Spleen (tissue), 11 donors: ENCODE data around the gene ST3GAL6. TPM values are rescaled to one million over a fixed set of nuclear protein-coding genes. Genes with fewer than 3 reads are reported as not detected.

ENCODE experiments used
- DNase-seq: peaks from one replicate; pipeline ENCODE4 v3.0.0-alpha.2; 2020
- H3K27ac ChIP-seq, 8 donors: fragments of 200-600 bp; sonication (generic) in 7 of 8; 1 replicate in 4 of 8; 2 replicates in 4 of 8; pipeline versions ENCODE4 v1.5.0 to v1.8.0; 2016 to 2021; ENCODE audit warnings: inconsistent platforms in 4 of 8, mild to moderate bottlenecking in 4 of 8, moderate library complexity in 1 of 8
- H3K27me3 ChIP-seq, 7 donors: fragments of 200-600 bp; sonication (generic) in 6 of 7; replicated peaks in 1 of 7; 1 replicate in 4 of 7; 2 replicates in 3 of 7; pipeline versions ENCODE4 v1.5.0 to v1.8.0; 2016 to 2021; ENCODE audit warnings: inconsistent platforms in 3 of 7, mild to moderate bottlenecking in 1 of 7
- H3K36me3 ChIP-seq, 6 donors: fragments of 200-600 bp; sonication (generic) in 5 of 6; 1 replicate in 4 of 6; 2 replicates in 2 of 6; pipeline versions ENCODE4 v1.5.0 to v1.8.0; 2016 to 2021; ENCODE audit warnings: inconsistent platforms in 2 of 6
- H3K4me1 ChIP-seq, 6 donors: fragments of 200-600 bp; sonication (generic) in 5 of 6; 1 replicate in 3 of 6; 2 replicates in 3 of 6; pipeline versions ENCODE4 v1.5.0 to v1.8.0; 2016 to 2021; ENCODE audit warnings: inconsistent platforms in 3 of 6
- H3K4me3 ChIP-seq, 8 donors: fragments of 200-600 bp; sonication (generic) in 7 of 8; 1 replicate in 4 of 8; 2 replicates in 4 of 8; pipeline versions ENCODE4 v1.5.0 to v1.8.0; 2016 to 2021; ENCODE audit warnings: inconsistent platforms in 4 of 8, mild to moderate bottlenecking in 4 of 8, moderate library complexity in 2 of 8
- H3K9me3 ChIP-seq, 8 donors: fragments of 200-600 bp; sonication (generic) in 7 of 8; 1 replicate in 4 of 8; 2 replicates in 4 of 8; pipeline versions ENCODE4 v1.5.0 to v1.8.0; 2016 to 2021; ENCODE audit warnings: inconsistent platforms in 4 of 8
- POLR2A ChIP-seq, 3 donors: fragments of 450-650 bp; IDR thresholded peaks; one replicate each; pipeline ENCODE4 v1.5.1; 2017; ENCODE audit warnings: antibody characterized with exemption in 3 of 3, mild to moderate bottlenecking in 1 of 3
- POLR2AphosphoS5 ChIP-seq, 3 donors: sonication (generic); formaldehyde crosslinking; IDR thresholded peaks; one replicate each; pipeline ENCODE4 v1.5.1; 2017; ENCODE audit warnings: antibody characterized with exemption in 3 of 3
- WGBS, 5 donors: extraction: QIAGEN DNeasy Blood & Tissue Kit in 3 of 5; methylation state at CpG; one replicate each; pipeline versions ENCODE4 v1.1.5 to v1.1.7; 2013 to 2018; 5-methylcytosine and 5-hydroxymethylcytosine counted together
- intact Hi-C: fragments of 100-400 bp; cut with DNase I; formaldehyde crosslinking; loops from one replicate; pipeline ENCODE4 v1.15.0; 2023; ENCODE audit warnings: low total_unique reads
- polyA plus RNA-seq, 3 donors: library from polyadenylated mRNA; stranded (reverse); fragments of 200-250 nt; gene quantifications; one replicate each; pipeline ENCODE4 v1.2.1, GENCODE V29; 2013
- total RNA-seq, 7 donors: library from RNA; depleted of rRNA in 3 of 7; stranded (reverse); fragments of >200 nt in 3 of 7; fragmentation: NEBNext Ultra II Directional in 4 of 7; extraction: Animal tissue kit (Norgen Biotek cat#: 25700) in 4 of 7; gene quantifications; one replicate each; pipeline versions ENCODE4 v1.1.0 to v1.2.1, GENCODE V29; 2016 to 2021
- TF ChIP-seq, protein P1 (sequence below), 11 experiments: fragments of 200-600 bp in 7 of 11; fragments of 450-650 bp in 4 of 11; sonication (generic) in 4 of 11; IDR thresholded peaks in 8 of 11; conservative IDR thresholded peaks in 3 of 11; 1 replicate in 7 of 11; 2 replicates in 4 of 11; pipeline versions ENCODE4 v1.4.0 to v1.8.0; 2016 to 2021; ENCODE audit warnings: antibody characterized with exemption in 11 of 11, inconsistent platforms in 4 of 11, mild to moderate bottlenecking in 1 of 11
- donor health status: healthy with polysubstance abuse.
- donor health status: DM: no; HTN: no; CAD: no; lungs with moderate emphysema.
- donor health status: DM: no; HTN: no; CAD: no.
- donor health status: Bipolar disorder and iron deficiency.
- donor health status: healthy.
- donor health status: DM: no; HTN: no; CAD: no.
- donor health status: DM: yes; HTN: yes; CAD: no.

ST3GAL6 gene
- total and polyA plus RNA-seq, 10 donors = 2.5 to 16.8 (median 9.4) TPM

DNA sequence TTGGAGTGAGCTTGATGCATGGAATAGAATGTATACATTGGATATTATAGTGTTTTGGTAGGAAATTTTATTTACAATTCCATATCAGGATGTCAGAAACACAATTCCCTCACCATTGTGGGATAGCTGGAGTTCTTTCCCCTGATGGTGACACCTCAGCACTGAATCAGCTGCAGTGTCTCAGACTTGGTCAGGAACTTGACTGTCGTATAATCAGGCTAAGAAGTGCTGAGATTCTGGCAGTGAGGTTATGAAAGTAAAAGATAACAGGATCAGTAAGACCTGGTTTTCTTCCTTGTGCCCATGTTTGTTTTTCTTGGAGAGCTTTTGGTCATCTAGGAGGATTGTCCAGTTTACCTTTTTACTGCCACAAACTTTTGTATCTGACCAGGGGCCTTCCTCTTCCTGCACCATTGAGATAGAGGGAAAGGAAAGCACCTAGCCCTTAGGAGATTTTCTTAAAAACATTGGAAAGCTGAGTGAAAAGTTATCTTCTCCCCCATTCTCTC, 27.3 kb upstream of the ST3GAL6 start:
- Histone ChIP-seq H3K27me3 (peaks cover 0 to 47% (median 20%) of the 10 kb centered on the region in 7 donors), H3K9me3 (no peaks in the 10 kb centered on the region)
- 81 to 92% (median 90%) methylated on average over 1 of the region's 1 CpG for WGBS, 5 donors

DNA sequence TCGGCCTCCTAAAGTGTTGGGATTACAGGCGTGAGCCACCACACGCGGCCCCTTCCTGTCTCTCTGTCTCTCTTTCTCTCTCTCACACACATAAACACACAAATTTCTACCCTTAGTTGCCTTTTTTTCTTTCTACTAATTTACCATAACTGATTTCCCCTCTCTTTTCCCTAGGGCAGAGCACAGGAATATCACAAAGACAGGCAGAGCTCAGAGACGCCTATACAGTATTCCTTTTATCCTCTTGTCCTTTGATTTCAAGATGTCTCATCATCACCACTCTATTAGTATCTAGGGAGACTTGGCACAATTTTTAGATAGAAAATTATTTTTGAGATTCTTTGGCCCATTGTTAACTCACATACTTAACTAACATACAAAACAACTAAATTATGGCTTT, 25.8 kb upstream of the ST3GAL6 start:
- no peak for DNase-seq
- peaks cover 0 to 32% (median 20%) of the 10 kb centered on the region in 7 donors for H3K27me3 ChIP-seq
- TF ChIP-seq POLR2A (IDR thresholded peaks at IDR 0.05) (no peak), POLR2AphosphoS5 (IDR thresholded peaks at IDR 0.05) (no peak)
- TF ChIP-seq, protein P1, sequence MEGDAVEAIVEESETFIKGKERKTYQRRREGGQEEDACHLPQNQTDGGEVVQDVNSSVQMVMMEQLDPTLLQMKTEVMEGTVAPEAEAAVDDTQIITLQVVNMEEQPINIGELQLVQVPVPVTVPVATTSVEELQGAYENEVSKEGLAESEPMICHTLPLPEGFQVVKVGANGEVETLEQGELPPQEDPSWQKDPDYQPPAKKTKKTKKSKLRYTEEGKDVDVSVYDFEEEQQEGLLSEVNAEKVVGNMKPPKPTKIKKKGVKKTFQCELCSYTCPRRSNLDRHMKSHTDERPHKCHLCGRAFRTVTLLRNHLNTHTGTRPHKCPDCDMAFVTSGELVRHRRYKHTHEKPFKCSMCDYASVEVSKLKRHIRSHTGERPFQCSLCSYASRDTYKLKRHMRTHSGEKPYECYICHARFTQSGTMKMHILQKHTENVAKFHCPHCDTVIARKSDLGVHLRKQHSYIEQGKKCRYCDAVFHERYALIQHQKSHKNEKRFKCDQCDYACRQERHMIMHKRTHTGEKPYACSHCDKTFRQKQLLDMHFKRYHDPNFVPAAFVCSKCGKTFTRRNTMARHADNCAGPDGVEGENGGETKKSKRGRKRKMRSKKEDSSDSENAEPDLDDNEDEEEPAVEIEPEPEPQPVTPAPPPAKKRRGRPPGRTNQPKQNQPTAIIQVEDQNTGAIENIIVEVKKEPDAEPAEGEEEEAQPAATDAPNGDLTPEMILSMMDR (IDR thresholded peaks at IDR 0.05 in 8 of 11, conservative IDR thresholded peaks at IDR 0.05 in 3 of 11) = no peak
- H3K36me3 ChIP-seq = no peaks in the 10 kb centered on the region
- WGBS, 5 donors = 88 to 95% (median 92%) methylated on average over 5 of the region's 5 CpGs
- peaks cover 9 to 23% (median 20%) of the 10 kb centered on the region in 6 donors for H3K4me1 ChIP-seq
- no peak overlapping the region for H3K4me3 ChIP-seq
- intact Hi-C loops = no loop called here
- H3K9me3 ChIP-seq = no peaks in the 10 kb centered on the region
- H3K27ac ChIP-seq = no peak overlapping the region

More for the DNA sequence above, 27.3 kb upstream of the ST3GAL6 start:
- no peak for DNase-seq
- H3K4me3 ChIP-seq = no peak overlapping the region
- TF ChIP-seq POLR2AphosphoS5 (IDR thresholded peaks at IDR 0.05) = no peak
- no peak for TF ChIP-seq POLR2A (IDR thresholded peaks at IDR 0.05)
- TF ChIP-seq, protein P1 (IDR thresholded peaks at IDR 0.05 in 8 of 11, conservative IDR thresholded peaks at IDR 0.05 in 3 of 11) = no peak
- H3K27ac ChIP-seq = no peak overlapping the region
- no peaks in the 10 kb centered on the region for H3K36me3 ChIP-seq
- peaks cover 9 to 33% (median 26%) of the 10 kb centered on the region in 6 donors for H3K4me1 ChIP-seq
- intact Hi-C loops = no loop called here

DNA sequence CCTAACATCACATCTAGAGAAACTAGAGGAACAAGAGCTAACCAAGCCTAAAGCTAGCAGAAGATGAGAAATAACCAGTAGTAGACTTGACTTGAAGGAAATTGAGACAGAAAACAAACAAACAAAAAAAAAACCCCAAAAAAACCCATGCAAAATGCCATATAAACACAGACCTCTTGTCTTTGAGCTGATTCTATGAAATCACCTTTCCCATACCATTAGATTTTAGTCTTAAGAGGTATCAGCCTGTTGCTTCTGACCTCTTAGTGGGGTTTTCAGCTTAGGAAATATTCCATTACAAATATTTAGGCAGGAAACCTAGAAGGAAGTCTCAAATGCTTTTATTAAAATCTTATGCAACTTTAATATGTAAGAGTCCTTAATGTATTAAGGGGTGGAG, 23.9 kb upstream of the ST3GAL6 start:
- TF ChIP-seq POLR2AphosphoS5 (IDR thresholded peaks at IDR 0.05) (no peak), POLR2A (IDR thresholded peaks at IDR 0.05) (no peak)
- DNase-seq = no peak
- Histone ChIP-seq H3K27ac (no peak overlapping the region), H3K27me3 (peaks cover 0 to 13% (median 5%) of the 10 kb centered on the region in 7 donors), H3K36me3 (no peaks in the 10 kb centered on the region), H3K4me1 (peaks cover 0 to 4% (median under 1%) of the 10 kb centered on the region in 6 donors), H3K9me3 (no peaks in the 10 kb centered on the region), H3K4me3 (no peak overlapping the region)
- intact Hi-C loops = no loop called here

DNA sequence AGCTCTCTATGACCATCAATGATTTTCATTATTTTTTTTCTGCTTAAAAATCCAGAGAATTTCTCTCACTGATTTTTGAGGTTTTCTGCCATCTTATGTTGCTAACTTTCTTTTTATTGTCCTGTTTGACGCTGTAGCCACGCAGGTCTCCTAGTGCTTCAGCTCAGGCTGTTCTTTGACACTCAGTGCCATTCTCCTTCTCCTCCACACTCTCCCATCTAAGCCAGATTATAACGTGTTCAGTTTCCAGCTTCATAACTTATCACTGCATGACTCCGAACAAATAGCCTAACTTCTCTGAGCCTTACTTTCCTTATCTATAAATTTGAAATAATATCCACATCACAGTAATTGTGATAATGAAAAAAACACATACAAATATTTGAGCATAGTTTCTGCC, 22.8 kb upstream of the ST3GAL6 start:
- DNase-seq = no peak
- WGBS, 5 donors = 86 to 96% (median 92%) methylated on average over 4 of the region's 4 CpGs

DNA sequence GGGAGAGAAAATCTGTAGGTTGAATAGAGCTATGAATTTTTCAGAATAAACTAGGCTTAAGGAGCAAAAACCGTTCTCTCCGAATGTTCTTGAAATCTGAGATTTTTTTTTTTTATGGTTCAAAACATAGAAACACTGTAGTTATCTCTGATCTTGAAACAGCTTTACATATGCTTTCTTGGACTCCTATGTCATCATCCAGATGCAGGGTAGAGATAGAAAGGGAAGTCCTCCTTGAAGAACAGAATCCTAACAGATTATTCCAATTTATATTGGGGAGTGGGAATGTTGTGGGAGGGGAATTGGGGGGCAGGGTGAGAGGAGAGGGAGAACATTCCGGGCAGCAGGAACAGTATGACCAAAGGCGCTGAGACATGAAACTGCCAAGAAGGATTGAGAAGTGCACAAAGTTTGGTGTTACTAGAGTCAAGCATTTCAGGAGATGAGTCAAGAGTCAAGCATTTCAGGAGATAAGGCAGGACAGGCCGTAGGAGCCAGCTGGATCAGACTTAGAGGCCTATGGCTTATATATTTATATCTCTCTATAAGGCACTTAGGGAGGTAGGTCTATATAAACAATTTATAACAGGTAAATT, 21.9 kb upstream of the ST3GAL6 start:
- Histone ChIP-seq H3K4me1 (no peaks in the 10 kb centered on the region), H3K27ac (no peak overlapping the region), H3K9me3 (no peaks in the 10 kb centered on the region), H3K4me3 (no peak overlapping the region), H3K36me3 (no peaks in the 10 kb centered on the region), H3K27me3 (peaks cover 0 to 8% (median 0%) of the 10 kb centered on the region in 7 donors)
- 80 to 88% (median 84%) methylated on average over 5 of the region's 5 CpGs for WGBS, 5 donors
- no peak for DNase-seq
- intact Hi-C loops = no loop called here
- TF ChIP-seq POLR2A (IDR thresholded peaks at IDR 0.05) (no peak), POLR2AphosphoS5 (IDR thresholded peaks at IDR 0.05) (no peak)
- TF ChIP-seq, protein P1 (IDR thresholded peaks at IDR 0.05 in 8 of 11, conservative IDR thresholded peaks at IDR 0.05 in 3 of 11) = no peak

More for the DNA sequence above, 22.8 kb upstream of the ST3GAL6 start:
- Histone ChIP-seq H3K36me3 (no peaks in the 10 kb centered on the region), H3K4me1 (no peaks in the 10 kb centered on the region), H3K9me3 (no peaks in the 10 kb centered on the region), H3K4me3 (no peak overlapping the region), H3K27ac (no peak overlapping the region), H3K27me3 (peaks cover 0 to 9% (median 0%) of the 10 kb centered on the region in 7 donors)
- no peak for TF ChIP-seq POLR2AphosphoS5 (IDR thresholded peaks at IDR 0.05)
- intact Hi-C loops = no loop called here
